K562 (cell line): Measurements from ENCODE around the gene KIF18B. TPM values are rescaled to one million over a fixed set of nuclear protein-coding genes. Genes with fewer than 3 reads are reported as not detected.

ENCODE experiments used
- ADNP ChIP-seq: fragments of 200-800 bp; sonication (Bioruptor generic); IDR thresholded peaks from 2 replicates; pipeline ENCODE4 v1.6.1; 2016; ENCODE audit warnings: missing genetic modification characterization, missing compliant biosample characterization
- CAMTA2 ChIP-seq: fragments of 250-450 bp; sonication (Bioruptor Pico); conservative IDR thresholded peaks from 2 replicates; pipeline ENCODE4 v1.5.1; 2022
- ELF2 ChIP-seq: fragments of 250-450 bp; sonication (Bioruptor Pico); IDR thresholded peaks from 2 replicates; pipeline ENCODE4 v1.5.0; 2021; ENCODE audit warnings: mild to moderate bottlenecking
- FUS ChIP-seq: fragments of 200-400 bp; formaldehyde crosslinking; optimal IDR thresholded peaks from 2 replicates; pipeline ENCODE3; 2017; ENCODE audit warnings: low read depth, low read length
- GMEB1 ChIP-seq: fragments of 250-450 bp; sonication (Bioruptor Pico); IDR thresholded peaks from 2 replicates; pipeline ENCODE4 v1.4.0; 2020; ENCODE audit warnings: mild to moderate bottlenecking
- MAFF ChIP-seq: IDR thresholded peaks from 2 replicates; pipeline ENCODE4 v1.6.1; 2012; ENCODE audit warnings: low read length, improper control_type of control experiment
- NR1H2 ChIP-seq: sonication (generic); formaldehyde crosslinking; IDR thresholded peaks from 2 replicates; pipeline ENCODE4 v1.4.0; 2020; ENCODE audit warnings: mild to moderate bottlenecking, missing genetic modification reagents
- RAD21 ChIP-seq, 2 experiments: fragments of 250-450 bp in 1 of 2; fragments of 450-650 bp in 1 of 2; sonication (Bioruptor Pico) in 1 of 2; formaldehyde crosslinking in 1 of 2; IDR thresholded peaks in 1 of 2; conservative IDR thresholded peaks in 1 of 2; 2 replicates each; pipeline versions ENCODE4 v1.4.0 to v1.8.0; 2020 to 2022; ENCODE audit warnings: mild to moderate bottlenecking in 2 of 2, moderate library complexity in 1 of 2
- RFX1 ChIP-seq: fragments of 450-650 bp; IDR thresholded peaks from 2 replicates; pipeline ENCODE4 v1.6.1; 2016; ENCODE audit warnings: mild to moderate bottlenecking, moderate library complexity
- SRSF3 ChIP-seq: fragments of 200-400 bp; formaldehyde crosslinking; IDR thresholded peaks from 2 replicates; pipeline ENCODE4 v1.6.1; 2016; ENCODE audit warnings: mild to moderate bottlenecking, low read length, moderate library complexity; ENCODE audit not compliant: insufficient read depth
- STAG1 ChIP-seq: sonication (generic); formaldehyde crosslinking; IDR thresholded peaks from 2 replicates; pipeline ENCODE4 v1.5.0; 2020; ENCODE audit warnings: missing genetic modification reagents, borderline replicate concordance
- TCF3 ChIP-seq: sonication (generic); formaldehyde crosslinking; IDR thresholded peaks from 2 replicates; pipeline ENCODE4 v1.4.0; 2020; ENCODE audit warnings: mild to moderate bottlenecking, missing genetic modification reagents
- THAP12 ChIP-seq: fragments of 250-450 bp; sonication (Bioruptor Pico); IDR thresholded peaks from 2 replicates; pipeline ENCODE4 v1.9.0; 2021; ENCODE audit warnings: mild to moderate bottlenecking, inconsistent platforms
- ZBTB11 ChIP-seq, 3 experiments: fragments of 200-800 bp in 1 of 3; fragments of 250-450 bp in 1 of 3; fragments of 450-650 bp in 1 of 3; sonication (Bioruptor Pico) in 1 of 3; sonication (Bioruptor generic) in 1 of 3; formaldehyde crosslinking in 1 of 3; IDR thresholded peaks; 2 replicates each; pipeline versions ENCODE4 v1.6.1 to v1.8.0; 2016 to 2022; ENCODE audit warnings: mild to moderate bottlenecking in 2 of 3, missing genetic modification characterization in 2 of 3, missing compliant biosample characterization in 1 of 3, moderate library complexity in 1 of 3
- ZBTB33 ChIP-seq: sonication (generic); formaldehyde crosslinking; IDR thresholded peaks from 2 replicates; pipeline ENCODE4 v1.8.1; 2023; ENCODE audit warnings: mild to moderate bottlenecking, missing genetic modification reagents
- ZBTB8A ChIP-seq: fragments of 450-650 bp; IDR thresholded peaks from 2 replicates; pipeline ENCODE4 v1.6.1; 2018; ENCODE audit warnings: mild to moderate bottlenecking, moderate library complexity; ENCODE audit not compliant: partially characterized antibody
- ZNF408 ChIP-seq: fragments of 250-450 bp; sonication (Bioruptor Pico); IDR thresholded peaks from 2 replicates; pipeline ENCODE4 v1.4.0; 2020; ENCODE audit warnings: low read depth, mild to moderate bottlenecking, moderate library complexity
- polyA plus RNA-seq, 8 experiments: library from polyadenylated mRNA; depleted of rRNA in 4 of 8; stranded (reverse) in 5 of 8; unstranded in 3 of 8; fragments of >200 nt; fragmentation: Nextera tagmentation in 2 of 8; fragmentation: Illumina TruSeq in 1 of 8; extraction: Ambion mirVana in 2 of 8; extraction: Trizol in 1 of 8; gene quantifications; 2 replicates each; pipeline versions ENCODE4 v1.2.1 to v1.2.3, GENCODE V29; 2011 to 2014; ENCODE audit warnings: inconsistent platforms in 1 of 8, missing spikeins in 1 of 8
- total RNA-seq, 7 experiments: library from RNA; depleted of rRNA in 6 of 7; stranded (reverse); fragments of >200 nt in 6 of 7; fragmentation: Illumina TruSeq in 2 of 7; extraction: Trizol in 2 of 7; gene quantifications; 2 replicates each; pipeline versions ENCODE4 v1.2.1 to v1.2.3, GENCODE V29; 2011 to 2021; ENCODE audit warnings: low replicate concordance in 1 of 7

The KIF18B gene
- total and polyA plus RNA-seq, 9 of the 15 experiments (the other 6 are each of a cell fraction or from before 2014, with no cell fraction given), result 2.0 to 42.8 (median 13.2) TPM

GRCh38 chr17:44947461-44948314 lies at the start of gene KIF18B (continued):
- TF ChIP-seq TCF3 (CRISPR knock-in tag) (no peak), ZBTB33 (peak; percentile 98), RAD21 (CRISPR knock-in tag; conservative IDR thresholded peaks at IDR 0.05 in 1 of 2, IDR thresholded peaks at IDR 0.05 in 1 of 2) (no peak), GMEB1 (CRISPR knock-in tag) (peak; percentile 22; the same call in 1 of the 2 replicates), ZBTB11 (CRISPR knock-in tag; IDR thresholded peaks at IDR 0.05) (peak in 1 of 3 experiments; percentile 73; a peak in 1 of 6 replicates), ZNF408 (CRISPR knock-in tag) (no peak), RFX1 (peak; percentile 83), THAP12 (CRISPR knock-in tag) (no peak), FUS (no peak), MAFF (no peak), ADNP (tag) (no peak), CAMTA2 (CRISPR knock-in tag) (no peak), STAG1 (CRISPR knock-in tag) (0 out of 2 replicates have a peak, but pooled peaks have one; percentile 5), ZBTB8A (no peak), ELF2 (0 out of 2 replicates have a peak, but pooled peaks have one; percentile 69), SRSF3 (no peak), NR1H2 (CRISPR knock-in tag) (no peak; the same call in 1 of the 2 replicates)
